ENCODE measurements around the gene SIVA1. TPM values are rescaled to one million over a fixed set of nuclear protein-coding genes. Genes with fewer than 3 reads are reported as not detected.

SIVA1 gene
- total RNA-seq, 1 donor, result 62.2 TPM

- TF ChIP-seq CTCF (IDR thresholded peaks at IDR 0.05; ENCODE audit: extremely low read depth, low read depth, low read length), result no peak
- Histone ChIP-seq H4K20me1 (ENCODE audit: insufficient read depth, low read length) (peaks cover 38% of the 10 kb centered on the region), H3K36me3 (ENCODE audit: insufficient read depth, low read length) (peaks cover 33% of the 10 kb centered on the region), H3K4me3 (ENCODE audit: insufficient read depth, low read length) (no peak overlapping the region), H3K27ac (ENCODE audit: low read depth, low read length) (no peak overlapping the region), H3K79me2 (ENCODE audit: insufficient read depth, low read length) (no peaks in the 10 kb centered on the region), H3K4me2 (ENCODE audit: insufficient read depth, low read length) (no peak overlapping the region), H3K4me1 (ENCODE audit: insufficient read depth, low read length) (no peaks in the 10 kb centered on the region), H3K9me3 (ENCODE audit: low read depth, low read length) (no peaks in the 10 kb centered on the region), H2AFZ (ENCODE audit: low read length) (no peak overlapping the region), H3K27me3 (ENCODE audit: insufficient read depth, low read length) (no peaks in the 10 kb centered on the region)
- DNase-seq (ENCODE audit: insufficient read length, low spot score, missing footprints), result peak; percentile 49
Measured at GRCh38 chr14:104774453-104775072, 21.6 kb downstream of the SIVA1 start.

- no peak overlapping the region for H2AFZ ChIP-seq (ENCODE audit: low read length)
- H3K4me3 ChIP-seq (ENCODE audit: insufficient read depth, low read length), result no peak overlapping the region
- no peaks in the 10 kb centered on the region for H3K27me3 ChIP-seq (ENCODE audit: insufficient read depth, low read length)
- no peaks in the 10 kb centered on the region for H3K9me3 ChIP-seq (ENCODE audit: low read depth, low read length)
- peak; percentile 83 for DNase-seq (ENCODE audit: insufficient read length, low spot score, missing footprints)
- TF ChIP-seq CTCF (IDR thresholded peaks at IDR 0.05; ENCODE audit: extremely low read depth, low read depth, low read length), result no peak
- H3K4me2 ChIP-seq (ENCODE audit: insufficient read depth, low read length), result no peak overlapping the region
- H3K27ac ChIP-seq (ENCODE audit: low read depth, low read length), result no peak overlapping the region
- H3K4me1 ChIP-seq (ENCODE audit: insufficient read depth, low read length), result no peaks in the 10 kb centered on the region
- peaks cover 43% of the 10 kb centered on the region for H4K20me1 ChIP-seq (ENCODE audit: insufficient read depth, low read length)
- H3K36me3 ChIP-seq (ENCODE audit: insufficient read depth, low read length), result peaks cover 37% of the 10 kb centered on the region
- H3K79me2 ChIP-seq (ENCODE audit: insufficient read depth, low read length), result peaks cover under 1% of the 10 kb centered on the region
Measured at GRCh38 chr14:104775073-104775489, 22.1 kb downstream of the SIVA1 start.

DNA sequence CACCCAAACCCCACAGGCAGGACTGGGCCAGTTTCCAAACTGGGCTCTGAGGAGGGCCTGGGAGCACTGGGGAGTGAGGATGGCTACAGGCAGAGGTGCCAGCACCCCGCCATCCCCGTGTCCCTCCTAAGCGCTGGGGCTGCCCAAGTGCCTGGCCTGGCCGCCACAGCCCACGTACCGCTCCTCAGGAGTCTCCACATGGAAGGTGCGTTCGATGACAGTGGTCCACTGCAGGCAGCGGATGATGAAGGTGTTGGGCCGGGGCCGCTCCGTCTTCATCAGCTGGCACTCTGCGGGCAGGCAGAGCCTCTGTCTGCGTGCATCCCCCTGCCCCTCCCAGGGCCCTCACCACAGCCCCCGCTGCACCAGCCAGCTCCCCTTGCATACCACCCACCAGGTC is 23.5 kb downstream of the SIVA1 start:
- Histone ChIP-seq H3K9me3 (ENCODE audit: low read depth, low read length) (no peaks in the 10 kb centered on the region), H3K79me2 (ENCODE audit: insufficient read depth, low read length) (peaks cover 3% of the 10 kb centered on the region), H3K4me1 (ENCODE audit: insufficient read depth, low read length) (no peaks in the 10 kb centered on the region), H3K4me2 (ENCODE audit: insufficient read depth, low read length) (no peak overlapping the region), H2AFZ (ENCODE audit: low read length) (no peak overlapping the region), H3K27ac (ENCODE audit: low read depth, low read length) (no peak overlapping the region), H3K4me3 (ENCODE audit: insufficient read depth, low read length) (no peak overlapping the region), H3K27me3 (ENCODE audit: insufficient read depth, low read length) (no peaks in the 10 kb centered on the region), H4K20me1 (ENCODE audit: insufficient read depth, low read length) (peaks cover 38% of the 10 kb centered on the region), H3K36me3 (ENCODE audit: insufficient read depth, low read length) (peaks cover 27% of the 10 kb centered on the region)
- peak; percentile 58 for DNase-seq (ENCODE audit: insufficient read length, low spot score, missing footprints)
- TF ChIP-seq CTCF (IDR thresholded peaks at IDR 0.05; ENCODE audit: extremely low read depth, low read depth, low read length), result no peak

DNA sequence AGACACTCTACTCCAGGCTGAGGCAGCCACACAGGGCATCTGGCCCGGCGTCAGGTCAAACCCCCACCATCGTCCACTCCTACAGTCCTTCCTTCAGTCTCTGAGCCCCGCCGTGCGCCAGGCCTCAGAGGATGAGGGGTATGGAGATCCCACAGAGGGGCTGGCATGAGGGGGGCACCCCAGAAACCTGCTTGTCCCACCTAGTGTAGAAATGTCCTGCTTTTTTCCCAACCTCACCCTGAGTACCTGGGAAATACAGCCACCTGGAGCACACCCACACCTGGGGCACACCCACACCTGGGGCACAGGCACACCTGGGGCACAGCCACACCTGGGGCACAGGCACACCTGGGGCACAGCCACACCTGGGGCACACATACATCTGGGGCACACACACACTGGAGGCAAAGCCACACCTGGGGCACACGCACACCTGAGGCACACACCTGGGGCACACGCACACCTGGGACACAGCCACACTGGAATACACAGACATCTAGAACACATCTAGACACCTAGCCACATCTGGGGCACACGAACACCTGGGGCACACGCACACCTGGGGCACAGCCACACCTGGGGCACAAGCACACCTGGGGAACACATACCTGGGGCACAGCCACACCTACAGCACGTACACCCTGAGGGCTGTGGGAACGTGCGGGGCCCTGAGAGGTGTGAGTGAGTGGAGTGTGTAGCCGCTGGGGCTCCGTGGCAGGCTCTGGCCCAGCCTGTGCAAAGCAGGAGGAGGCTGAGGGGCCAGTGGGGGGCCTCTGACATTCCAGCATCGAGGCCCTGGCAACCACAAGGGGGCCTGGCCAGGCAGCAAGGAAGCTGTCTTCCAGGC is 24.2 kb downstream of the SIVA1 start:
- Histone ChIP-seq H4K20me1 (ENCODE audit: insufficient read depth, low read length) (peaks cover 38% of the 10 kb centered on the region), H3K36me3 (ENCODE audit: insufficient read depth, low read length) (peaks cover 20% of the 10 kb centered on the region), H2AFZ (ENCODE audit: low read length) (no peak overlapping the region), H3K27ac (ENCODE audit: low read depth, low read length) (no peak overlapping the region), H3K9me3 (ENCODE audit: low read depth, low read length) (no peaks in the 10 kb centered on the region), H3K4me1 (ENCODE audit: insufficient read depth, low read length) (no peaks in the 10 kb centered on the region), H3K27me3 (ENCODE audit: insufficient read depth, low read length) (no peaks in the 10 kb centered on the region), H3K79me2 (ENCODE audit: insufficient read depth, low read length) (peaks cover 6% of the 10 kb centered on the region), H3K4me3 (ENCODE audit: insufficient read depth, low read length) (no peak overlapping the region), H3K4me2 (ENCODE audit: insufficient read depth, low read length) (no peak overlapping the region)
- DNase-seq (ENCODE audit: insufficient read length, low spot score, missing footprints), result peak; percentile 89
- TF ChIP-seq CTCF (IDR thresholded peaks at IDR 0.05; ENCODE audit: extremely low read depth, low read depth, low read length), result no peak

Measured in osteoblast (primary cell).